HTERT RPE-1 (cell line): ENCODE measurements around the gene CACNA1I.

Experiments
- in situ Hi-C: fragments of 300-500 bp; cut with MboI; formaldehyde crosslinking; loops from 4 replicates; pipeline ENCODE4 v1.14.3; 2020; ENCODE audit warnings: low sequenced_read_pairs

The CACNA1I gene

DNA sequence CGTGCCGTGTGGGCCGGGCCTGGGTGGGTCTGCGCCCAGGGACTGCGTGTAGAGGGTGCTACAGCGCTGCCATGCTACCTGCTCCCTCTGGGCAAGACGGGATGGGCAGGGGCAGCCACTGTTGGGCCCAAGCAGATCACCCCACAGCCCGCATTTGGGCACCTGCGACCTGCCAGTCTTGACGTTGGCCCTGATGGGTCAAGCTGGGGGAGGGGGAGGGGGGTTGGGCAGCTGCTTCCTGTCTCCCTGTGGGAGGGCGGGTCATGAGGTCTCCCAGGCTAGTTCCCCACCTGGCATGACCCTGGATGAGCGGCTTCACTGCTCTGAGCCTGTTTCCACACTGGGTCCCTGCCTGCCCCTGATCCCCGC is 35.2 kb upstream of the CACNA1I start:
- in situ Hi-C loops, result no loop called here

DNA sequence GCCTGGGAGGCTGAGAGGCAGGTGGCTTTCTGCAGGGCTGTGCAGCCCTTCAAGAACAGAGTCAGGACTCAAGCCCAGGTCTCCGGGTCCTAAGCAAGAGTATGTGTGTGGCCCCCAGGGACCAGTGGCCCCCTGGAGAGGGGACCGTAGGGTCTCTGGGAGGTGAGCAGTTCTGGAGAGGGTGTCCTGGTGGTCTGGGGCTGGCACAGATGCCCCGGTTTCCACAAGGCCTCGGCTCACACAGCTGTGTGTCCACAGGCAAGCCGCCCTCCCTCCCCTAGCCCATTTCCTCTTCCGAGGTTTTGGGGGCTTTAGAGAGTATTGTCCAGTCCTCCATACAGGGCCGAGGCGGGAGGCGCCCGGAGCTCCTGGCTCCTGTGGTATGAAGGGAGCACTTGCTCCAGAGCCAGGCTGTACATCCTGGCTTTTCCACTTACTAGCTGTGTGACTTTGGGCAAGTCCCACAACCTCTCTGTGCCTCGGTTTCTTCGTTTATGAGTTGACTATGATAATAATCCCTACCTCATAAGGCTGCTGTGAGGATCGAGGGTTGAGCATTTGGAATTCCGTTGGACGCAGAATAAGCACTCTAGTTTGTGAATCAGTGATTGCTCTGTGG is 34.6 kb upstream of the CACNA1I start:
- in situ Hi-C loops, result no loop called here

DNA sequence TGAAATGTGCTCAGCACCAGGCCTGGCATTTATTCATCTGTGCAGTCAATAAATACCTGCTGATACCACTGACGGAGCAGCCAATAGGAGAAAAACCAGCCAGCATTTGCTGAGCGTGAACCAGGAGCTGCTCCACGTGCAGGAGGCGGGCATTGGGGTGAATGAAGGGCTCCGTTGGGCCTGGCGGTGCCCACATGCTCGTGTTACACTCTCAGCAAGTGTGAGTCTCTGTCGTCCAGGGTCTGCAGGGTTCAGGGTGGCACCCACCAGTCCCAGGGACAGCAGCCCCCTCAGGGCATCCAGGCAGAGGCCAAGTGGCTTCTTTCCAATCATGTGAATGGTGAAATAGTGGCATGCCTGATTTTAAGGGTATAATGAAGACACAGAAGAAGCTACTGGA is 33.8 kb upstream of the CACNA1I start:
- in situ Hi-C loops, result no loop called here

DNA sequence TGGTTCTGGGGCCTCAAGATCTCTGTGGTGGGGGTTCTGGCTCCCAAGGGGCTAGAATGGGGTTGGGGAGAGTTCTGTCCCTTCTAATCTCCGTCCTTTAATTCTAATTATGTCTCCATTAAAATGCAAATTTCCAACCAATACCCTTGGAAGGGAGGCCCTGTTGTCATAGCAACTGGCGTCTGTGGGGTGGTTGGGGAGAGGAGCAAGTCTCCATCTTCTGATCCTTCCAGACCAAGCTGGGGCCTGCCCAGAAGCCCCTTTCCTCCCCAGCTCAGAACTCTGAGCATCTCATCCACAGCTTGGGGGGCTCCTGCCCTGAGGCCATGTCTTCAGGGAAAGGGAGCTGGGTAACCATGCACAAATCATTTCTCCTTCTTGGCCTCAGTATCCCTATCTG is 32.6 kb upstream of the CACNA1I start:
- in situ Hi-C loops, result no loop called here

DNA sequence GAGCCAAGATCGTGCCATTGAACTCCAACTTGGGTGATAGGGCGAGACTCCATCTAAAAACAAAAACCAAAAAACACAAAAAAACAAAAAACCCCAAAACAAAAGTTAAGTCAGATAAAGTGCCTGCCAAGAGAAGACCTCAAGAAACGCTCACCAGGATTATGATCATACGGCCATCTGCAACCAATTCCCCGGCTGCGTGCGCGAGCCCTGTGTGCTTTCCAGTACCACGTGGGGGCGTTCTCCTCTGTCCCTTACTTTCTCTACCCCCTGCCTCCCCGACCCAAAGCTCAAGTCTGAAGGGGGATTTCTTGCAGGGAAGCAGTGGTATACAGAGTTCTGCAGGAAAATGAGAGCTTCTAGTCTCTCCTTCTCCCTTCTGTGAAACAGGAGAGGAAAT is 27.5 kb upstream of the CACNA1I start:
- in situ Hi-C loops, result no loop called here

DNA sequence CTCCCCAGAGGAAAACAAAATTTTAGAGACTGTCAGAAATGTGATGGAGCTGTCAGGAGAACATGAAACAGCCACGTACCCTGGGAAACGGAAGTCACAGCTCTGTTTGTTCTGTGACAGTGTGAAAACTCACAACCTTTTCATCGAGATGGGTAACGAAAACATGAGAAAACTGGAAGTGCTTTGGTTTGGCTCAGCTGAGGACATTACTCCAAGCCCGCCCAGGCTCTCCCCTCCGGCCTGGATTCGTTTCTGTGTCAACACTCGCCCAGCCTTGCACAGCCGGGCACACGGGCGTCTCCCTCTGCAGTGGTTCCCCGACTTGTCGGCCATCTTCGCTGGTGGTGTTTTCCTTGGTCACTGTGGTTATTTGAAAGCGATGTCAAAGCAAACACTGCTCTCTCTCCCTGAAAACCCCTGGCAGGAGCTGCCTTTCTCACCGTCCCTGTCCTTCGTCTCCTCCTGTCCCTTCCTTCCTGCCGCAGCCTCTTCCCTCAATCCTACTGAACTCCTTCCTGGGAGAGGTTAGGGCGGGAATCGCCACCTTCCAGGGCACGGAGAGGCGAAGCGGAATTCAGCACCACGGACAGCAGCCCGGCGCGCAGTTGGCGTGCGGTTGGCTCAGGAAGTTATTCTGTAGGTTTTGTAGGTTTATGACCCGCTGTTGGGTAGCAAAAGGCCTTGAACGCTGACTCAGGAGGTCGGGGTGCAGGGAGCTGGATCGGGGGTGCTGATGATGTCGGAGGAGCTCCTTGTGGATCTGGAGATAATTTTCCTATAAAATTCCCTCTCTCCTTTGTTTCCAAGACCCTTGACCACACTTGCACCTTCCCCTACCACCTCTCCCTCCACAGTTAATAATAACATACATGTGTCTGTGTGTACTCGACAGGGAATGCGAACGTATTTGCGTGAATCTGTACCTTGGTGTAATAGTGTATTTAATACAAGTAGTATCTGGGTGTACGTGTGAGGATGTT is 24.9 kb upstream of the CACNA1I start:
- in situ Hi-C loops, result no loop called here

DNA sequence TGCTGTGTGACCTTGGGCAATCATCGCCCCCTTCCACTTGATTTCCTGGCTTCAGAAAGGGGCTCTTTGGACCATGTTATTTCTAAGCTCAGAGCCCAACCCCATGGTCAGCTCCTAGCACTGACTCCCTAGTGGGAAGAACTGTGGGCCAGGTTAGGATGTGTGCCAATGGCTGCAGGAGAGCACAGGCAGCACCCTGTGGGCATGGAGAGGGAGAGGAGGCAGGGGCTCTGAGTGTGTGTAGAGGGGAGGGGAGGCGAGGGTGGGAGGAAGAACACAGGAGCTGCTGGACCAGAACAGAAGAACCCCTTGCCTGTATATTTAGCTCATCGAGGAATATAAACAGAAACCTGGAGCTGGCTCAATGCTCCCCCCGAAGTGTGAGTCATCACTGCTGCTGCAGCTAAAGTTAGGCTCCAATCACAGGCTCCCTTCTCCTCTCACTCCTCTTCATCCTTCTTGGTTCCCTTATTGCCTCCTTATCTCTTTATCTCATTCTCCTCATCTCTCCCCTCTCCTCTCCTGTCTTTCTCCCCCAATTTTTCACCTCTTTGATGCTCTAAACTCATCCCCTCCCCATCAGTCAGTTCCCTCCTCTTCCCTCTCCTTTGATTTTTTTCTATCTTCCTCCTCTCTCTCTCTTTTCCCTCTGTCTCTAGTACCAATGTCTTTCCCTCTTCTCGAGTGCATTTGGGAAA is 23.5 kb upstream of the CACNA1I start:
- in situ Hi-C loops, result no loop called here

DNA sequence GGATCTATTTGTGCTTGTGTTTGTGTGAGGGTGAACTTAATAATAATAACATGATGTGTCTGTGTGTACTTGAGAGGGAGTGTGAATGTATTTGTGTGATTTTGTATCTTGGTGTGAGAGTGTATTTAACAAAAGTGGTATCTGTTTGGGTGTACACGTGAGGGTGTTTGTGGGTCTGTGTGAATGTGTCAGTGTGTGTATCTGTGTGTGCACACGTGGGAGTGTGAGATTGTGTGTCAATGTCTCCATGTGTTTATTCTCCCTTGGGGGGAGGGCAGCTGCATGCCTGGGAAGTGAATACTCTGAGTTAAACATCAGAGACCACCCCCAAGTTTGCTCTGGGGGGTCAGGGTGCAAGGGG is 23.0 kb upstream of the CACNA1I start:
- in situ Hi-C loops, result no loop called here

DNA sequence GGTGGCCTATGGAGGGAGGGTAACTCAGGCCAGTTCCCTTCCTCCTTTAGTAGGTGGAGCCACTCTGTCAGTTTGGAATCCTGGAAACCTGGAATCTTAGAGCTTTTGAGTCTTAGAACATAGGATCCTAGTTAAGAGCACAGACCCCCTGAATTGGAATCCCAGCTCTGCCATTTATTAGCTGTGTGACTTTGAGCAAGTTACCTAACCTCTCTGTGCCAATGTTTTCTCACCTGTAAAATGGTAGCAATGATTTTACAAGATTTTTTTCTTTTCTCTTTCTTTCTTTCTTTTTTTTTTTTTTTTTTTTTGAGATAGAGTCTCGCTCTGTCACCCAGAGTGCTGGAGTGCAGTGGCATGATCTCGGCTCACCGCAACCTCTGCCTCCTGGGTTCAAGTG is 17.1 kb upstream of the CACNA1I start:
- in situ Hi-C loops, result no loop called here

DNA sequence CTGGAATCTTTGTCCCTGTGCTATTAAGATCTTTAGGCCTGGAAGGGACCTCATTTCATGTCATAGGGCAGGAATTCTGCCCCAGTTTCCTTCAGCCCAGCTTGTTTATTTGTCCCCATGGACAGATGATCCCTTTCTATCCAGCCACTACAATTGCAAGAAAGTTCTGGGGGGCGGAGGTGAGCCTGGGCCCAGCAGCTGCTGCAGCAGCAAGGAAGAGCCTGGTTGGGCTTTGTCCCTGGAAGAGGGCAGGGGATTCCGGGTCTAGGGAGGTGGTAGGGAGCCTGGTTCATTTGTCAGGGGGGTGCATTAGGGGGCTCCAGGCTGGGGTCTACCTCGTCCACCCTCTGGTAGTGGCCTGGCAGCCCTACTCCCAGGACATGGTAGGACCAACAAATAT is 16.4 kb upstream of the CACNA1I start:
- in situ Hi-C loops, result no loop called here

DNA sequence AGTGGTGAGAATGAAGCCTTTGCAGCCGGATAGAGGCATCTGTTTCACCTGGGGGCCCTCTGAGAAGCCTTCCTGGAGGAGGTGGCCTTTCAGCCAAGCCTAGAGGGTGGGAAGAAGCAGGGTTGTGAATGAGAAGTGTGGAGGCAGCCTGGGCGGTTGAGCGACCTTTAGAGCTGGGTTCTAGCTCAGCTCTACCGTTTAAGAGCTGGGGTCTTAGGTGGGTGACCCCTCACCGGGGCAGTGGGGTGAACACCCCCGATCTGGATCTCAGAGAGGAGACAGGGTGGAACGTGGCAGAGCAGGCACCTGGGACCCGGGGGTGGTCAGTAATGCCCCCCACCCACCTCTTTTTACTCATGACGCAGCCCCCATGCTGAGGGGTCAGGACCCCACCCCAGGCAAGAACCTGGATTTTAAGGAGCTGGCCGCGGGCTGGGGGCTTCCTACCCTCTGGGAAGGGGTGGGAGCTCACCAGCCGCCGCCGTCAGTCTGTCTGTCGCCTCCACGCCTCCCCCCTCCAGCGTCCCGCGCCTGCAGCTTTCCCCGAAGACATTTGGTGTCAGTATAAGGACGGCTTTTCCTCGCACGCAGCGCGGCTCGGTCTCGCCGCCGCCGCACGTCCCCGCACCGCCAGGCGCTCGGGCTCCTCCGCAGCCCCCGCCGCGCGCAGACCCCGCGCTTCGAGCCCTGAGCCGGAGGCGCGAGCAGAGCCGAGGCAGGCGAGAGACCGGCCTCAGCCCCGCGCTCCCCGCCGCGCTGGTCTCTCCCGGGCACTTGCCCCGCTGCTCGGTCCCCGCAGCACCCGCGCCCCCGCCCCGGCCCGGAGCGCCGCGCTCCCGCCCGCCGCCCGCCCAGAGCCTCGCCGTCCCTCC is 13.3 kb upstream of the CACNA1I start:
- in situ Hi-C loops, result no loop called here

DNA sequence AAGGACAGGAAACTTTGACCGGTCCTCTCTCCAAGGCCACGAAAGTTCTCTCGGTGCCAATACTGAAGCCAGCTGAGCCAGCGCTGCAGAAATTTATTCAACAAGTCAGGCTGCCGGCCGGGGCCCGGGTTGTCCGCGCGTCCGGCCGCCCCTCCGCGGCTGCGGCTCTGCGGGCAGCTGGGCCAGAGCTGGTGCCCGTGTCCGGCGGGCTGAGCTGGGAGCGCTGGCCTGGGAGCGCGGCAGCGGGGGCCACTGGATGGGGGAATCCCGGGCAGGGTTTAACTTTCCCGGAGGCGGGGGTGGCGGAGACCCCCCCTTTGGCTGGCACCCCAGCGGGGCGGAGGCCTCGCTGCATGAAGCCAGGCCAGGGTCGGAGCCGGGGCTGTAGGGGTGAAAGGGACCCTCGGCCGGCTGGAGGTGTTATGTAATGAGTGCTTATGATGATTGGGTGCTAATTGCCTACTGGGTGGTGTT is 12.3 kb upstream of the CACNA1I start:
- in situ Hi-C loops, result no loop called here

DNA sequence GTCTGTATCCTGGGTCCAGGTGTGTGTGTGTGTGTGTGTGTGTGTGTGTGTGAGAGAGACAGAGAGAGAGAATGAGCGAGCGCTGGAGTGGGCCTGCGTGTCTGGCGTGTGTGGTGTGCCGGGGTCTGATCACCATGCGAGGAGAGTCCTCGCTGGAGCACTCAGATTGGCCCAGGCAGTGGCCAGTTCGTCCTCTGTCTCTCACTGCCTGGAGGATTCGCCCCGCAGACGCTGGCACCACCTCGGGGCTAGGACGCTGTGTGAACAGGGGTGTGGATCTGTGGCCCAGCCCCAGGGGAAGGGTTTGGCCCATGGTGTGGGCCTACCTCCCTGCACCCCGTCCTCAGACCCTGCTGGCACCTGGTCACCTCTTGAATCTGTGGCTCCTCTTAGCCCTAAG is 11.6 kb upstream of the CACNA1I start:
- in situ Hi-C loops, result no loop called here

DNA sequence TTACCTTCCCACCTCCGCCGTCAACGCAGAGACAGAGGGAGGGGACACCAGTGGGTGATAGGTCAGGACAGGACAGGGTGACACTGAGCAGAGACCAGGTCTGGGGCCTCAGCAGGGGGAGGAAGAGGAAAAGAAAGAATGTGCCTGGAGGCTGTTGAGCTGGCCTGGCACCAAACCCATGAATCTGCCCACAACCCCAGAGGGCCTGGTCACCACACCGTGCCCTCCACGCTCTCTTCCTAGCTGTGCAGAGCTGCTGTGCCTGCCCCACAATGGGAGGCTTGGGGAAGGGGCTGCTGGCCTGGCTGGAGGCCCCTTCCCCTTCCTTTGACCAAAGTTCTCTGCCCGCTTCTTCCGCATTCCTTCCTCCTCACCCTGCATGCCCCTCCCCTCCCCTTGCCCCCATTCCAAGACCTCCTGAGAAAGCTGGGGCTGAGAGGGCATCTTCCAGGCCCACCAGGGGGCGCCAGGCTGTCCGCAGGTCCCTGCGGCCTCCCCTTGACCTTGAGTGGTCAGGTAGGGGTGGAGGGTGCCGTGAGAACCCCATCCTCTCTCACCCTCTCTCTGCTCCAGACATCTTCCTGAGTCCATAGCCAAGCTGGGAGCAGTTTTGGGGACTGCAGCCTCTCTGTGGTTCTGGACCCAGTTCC is 11.0 kb upstream of the CACNA1I start:
- in situ Hi-C loops, result no loop called here

DNA sequence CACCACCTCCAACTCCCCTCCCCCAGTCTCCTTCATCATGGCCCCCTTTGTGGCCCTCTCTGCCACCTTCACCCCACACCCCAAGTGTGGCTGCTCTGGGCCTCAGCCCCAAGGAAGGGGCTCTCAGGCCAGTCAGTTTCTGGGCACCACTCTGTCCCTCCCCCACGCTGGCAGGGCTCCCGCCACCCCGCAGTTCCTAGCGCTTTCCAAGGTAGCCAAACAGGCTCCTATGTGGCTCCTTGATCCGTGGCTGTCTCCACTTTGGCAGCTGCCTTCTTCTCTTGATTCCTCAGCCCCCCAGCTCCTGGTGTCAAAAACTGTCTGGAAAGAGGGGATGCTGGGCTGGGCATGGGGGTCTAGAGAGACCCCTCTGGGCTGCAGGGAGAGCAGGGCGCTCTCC is 10.4 kb upstream of the CACNA1I start:
- in situ Hi-C loops, result no loop called here

DNA sequence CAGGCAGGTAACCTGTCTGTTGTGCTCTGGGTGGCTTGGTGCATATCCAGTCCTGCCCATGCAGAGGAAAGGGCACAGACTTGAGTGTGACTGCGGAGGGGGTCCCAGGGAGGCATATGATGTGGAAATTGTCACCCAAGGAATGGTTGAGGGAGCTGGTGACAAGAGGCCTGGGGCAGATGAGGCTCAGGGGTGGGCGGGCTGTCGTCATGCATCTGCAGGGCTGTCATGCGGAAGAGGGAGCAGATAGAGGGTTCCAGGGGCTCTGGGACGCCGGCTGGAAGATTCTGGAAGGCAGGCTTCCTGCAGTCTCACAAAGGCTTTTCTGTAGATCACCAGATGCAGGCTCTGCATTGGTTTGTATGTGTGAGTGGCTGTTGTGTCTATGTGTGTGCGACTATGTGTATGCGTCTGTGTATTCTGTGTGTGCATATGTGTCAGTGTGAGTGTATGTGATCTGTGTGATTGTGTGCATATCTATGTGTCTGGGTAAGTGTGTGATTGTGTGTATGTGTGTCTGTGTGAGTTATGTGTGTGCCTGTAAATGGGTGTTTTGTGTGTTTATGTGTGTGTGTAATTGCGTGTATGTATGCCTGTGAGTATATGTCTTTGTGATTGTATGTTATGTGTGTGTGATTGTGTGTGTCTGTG is 7.6 kb upstream of the CACNA1I start:
- in situ Hi-C loops, result no loop called here

DNA sequence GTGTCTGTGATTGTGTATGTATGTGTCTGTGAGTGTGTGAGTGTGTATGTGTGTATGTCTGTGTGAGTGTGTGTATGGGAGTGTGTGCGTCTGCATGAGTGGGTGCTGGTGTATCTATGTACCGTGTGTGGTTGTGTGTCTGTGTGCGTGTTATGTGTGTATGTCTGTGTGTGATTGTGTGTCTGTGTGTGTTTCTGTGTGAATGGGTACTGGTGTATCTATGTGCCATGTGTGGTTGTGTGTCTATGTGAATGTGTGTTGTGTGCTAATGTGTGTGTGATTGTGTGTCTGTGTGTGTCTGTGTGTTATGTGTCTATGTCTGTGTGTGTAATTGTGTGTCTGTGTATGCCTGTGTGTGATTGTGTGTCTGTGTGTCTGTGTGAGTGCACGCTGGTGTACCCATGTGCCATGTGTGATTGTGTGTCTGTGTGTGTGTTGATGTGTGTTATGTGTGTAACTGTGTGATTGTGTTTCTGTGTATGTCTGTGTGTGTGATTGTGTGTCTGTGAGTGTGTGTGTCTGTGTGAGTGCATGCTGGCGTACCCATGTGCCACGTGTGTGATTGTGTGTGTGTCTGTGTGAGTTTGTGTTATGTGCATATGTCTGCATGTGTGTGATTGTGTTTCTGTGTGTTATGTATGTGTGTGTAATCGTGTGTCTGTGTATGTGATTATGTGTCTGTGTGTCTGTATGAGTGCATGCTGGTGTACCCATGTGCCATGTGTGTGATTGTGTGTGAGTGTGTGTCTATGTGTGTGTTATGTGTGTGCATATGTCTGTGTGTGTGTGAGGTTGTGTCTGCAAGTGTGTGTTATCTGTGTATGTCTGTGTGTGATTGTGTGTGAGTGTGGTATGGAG is 6.8 kb upstream of the CACNA1I start:
- in situ Hi-C loops, result no loop called here

DNA sequence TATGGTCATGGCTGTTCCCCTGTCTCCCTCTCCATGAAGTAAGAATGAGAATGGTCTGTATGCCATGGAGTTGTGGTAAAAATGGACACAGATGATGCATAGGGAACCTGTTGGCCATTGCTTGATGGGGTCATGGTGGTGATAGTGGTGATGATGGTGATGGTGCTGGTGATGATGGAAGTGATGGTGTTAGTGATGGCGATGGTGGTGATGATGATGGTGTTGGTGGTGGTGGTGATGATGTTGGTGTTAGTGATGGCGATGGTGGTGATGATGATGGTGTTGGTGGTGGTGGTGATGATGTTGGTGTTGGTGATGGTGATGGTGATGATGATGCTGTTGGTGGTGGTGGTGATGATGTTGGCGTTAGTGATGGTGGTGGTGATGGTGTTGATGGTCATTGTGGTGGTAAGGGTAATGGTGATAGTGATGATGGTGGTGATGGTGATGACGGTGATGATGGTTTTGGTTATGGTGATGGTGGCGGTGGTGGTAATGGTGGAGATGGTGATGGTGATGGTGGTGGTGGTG is 5.1 kb upstream of the CACNA1I start:
- in situ Hi-C loops, result no loop called here
